GM18873 (cell line): ENCODE data around the gene MTFP1.
"Not testable (repeated sequence)": the region's sequence is repeated elsewhere in the genome, so short reads cannot be mapped to it uniquely, and the experiment has no call there.

Experiments
- ATAC-seq: cut with Tn5 transposase; IDR thresholded peaks from one replicate; pipeline ENCODE4 v1.9.1; 2021; ENCODE audit warnings: mild to moderate bottlenecking, moderate library complexity, moderate number of reproducible peaks; ENCODE audit not compliant: unreplicated experiment, low FRiP score

MTFP1 gene

DNA sequence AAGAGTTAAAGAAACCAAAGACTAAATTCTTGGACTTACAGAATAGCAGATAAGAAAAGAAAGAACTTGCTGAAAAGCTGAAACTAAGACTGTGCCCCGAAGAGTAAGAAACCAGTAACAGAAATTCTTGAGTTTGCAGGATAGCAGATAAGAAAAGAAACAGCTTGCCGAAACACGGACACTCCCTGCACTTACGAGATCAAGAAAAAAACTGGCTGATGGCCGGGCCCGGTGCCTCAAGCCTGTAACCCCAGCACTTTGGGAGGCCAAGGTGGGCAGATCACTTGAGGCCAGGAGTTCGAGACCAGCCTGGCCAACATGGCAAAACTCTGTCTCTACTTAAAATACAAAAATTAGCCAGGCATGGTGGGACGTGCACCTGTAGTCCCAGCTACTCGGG is 25.9 kb downstream of the MTFP1 start:
- not testable (repeated sequence) for ATAC-seq

GRCh38 chr22:30452861-30453260 is 27.3 kb downstream of the MTFP1 start:
- no peak for ATAC-seq

DNA sequence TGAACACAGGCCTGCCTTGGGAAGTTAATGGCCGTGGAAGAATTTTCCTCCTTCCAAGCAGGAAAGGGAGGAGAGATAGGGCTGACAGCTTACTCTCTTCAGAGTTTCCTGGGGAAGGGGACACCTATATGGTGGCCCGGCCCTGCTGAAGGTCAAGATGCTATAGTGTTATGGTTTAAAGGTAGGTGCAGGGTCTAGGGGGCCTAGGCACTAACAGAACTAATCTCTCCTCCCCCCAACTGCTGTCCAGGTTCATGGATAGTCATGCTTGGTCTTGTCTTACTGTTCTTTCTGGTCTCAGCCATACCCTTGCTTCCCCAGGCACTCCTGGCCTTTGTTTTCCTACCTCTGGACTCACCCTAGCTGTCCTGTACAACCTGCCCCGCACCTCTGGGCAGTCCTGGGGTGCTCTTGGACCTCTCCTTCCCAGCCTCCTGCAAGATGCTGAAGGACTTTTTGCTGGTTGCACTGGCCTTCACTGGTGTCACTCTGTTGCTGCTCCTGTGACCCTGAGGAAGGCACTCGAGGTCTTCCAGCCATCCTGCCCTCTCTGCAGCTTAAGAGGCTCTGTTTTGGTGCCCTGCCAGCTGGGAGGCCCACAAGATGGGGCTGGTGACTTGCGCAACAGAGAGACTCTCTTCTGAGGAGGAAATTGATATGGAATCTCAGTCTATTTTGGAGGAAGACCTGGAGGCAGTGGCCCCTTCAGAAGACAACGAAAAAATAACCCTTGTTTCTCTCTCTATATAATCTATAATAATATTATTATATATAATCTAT is 28.4 kb downstream of the MTFP1 start:
- ATAC-seq = no peak

DNA sequence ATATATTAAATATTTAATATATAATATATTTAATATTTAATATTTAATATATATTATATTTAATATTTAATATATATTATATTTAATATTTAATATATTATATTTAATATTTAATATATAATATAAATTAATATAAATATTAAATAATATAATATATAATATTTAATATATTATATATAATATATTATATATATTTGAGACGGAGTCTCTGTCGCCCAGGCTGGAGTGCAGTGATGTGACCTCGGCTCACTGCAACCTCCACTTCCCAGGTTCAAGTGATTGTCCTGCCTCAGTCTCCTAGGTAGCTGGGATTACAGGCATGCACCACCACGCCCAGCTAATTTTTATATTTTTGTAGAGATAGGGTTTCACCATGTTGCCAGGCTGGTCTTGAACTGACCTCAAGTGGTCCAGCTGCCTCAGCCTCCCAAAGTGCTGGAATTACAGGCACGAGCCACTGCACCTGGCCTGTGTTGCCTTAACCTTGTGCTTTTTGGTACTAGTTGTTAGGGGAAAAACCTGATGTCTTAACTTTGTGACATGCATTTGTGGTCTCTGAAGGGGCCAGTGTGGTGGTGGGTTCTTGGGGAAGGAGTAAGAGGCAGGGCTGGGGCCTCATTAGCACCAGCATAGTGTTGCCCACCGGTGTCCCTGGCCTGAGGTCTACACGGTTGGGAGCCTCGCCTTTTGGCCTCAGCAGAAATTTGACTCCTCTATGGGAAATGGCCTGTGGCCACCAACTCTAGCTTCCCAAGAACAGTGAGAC is 29.7 kb downstream of the MTFP1 start:
- no peak for ATAC-seq

GRCh38 chr22:30457981-30458380 is 32.4 kb downstream of the MTFP1 start:
- no peak for ATAC-seq

DNA sequence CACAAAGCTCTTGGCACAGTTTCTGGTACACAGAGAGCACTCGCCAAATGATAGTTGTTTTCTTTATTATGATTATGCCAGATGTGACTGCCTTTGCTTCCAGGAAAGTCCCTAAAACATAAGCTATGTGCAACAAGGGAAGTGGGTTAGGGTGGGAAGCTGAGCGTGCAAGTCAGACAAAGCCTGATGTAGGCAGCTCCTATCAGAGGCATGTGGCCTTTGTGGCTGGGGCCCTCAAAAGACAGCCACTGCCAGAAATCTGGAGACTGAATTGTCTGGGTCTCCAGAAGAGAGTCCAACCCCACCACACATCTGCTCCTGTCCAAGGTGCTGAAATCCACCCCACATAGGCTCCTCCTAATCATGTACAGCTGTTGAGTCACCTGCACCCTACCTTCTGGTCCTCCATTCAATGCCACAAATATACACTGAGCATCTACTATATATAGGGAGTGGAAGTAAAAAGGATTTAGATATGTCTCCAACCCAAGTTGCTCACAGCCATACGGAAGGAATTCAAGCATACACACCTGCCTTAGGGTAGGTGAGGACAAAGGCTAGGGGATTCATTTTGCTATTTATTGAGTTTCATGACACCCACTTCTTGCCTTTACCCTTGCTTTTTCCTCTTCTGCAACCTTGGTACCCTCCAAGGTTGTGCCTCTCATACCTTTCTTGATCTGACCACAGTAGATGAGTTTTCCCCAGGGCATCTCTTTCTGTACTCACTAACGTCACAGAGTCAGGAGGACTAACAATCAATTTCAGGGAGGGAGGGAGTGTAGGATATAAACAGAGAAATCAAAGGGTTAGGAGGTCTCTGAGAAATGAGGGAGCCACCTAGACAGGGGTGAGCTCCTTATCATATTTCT is 33.8 kb downstream of the MTFP1 start:
- ATAC-seq = no peak

DNA sequence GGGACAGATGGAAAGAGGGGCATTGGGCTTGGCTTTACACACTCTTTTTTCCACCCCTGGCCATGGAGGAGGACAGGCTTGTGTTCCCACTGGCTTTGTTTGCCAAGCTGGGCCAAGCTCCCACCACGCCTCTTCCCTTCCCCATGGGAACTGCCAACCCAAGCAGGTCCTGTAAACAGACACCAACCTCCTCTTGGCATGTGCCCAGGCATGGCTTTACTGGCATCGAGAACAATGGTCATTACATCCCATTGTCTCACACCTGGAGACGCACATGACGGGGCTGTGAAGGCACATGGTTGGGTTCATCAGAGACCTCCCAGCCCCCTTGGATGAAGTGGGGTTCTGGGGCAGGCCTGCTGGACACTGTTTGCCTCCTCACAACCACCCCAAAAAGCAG is 34.6 kb downstream of the MTFP1 start:
- ATAC-seq = no peak

DNA sequence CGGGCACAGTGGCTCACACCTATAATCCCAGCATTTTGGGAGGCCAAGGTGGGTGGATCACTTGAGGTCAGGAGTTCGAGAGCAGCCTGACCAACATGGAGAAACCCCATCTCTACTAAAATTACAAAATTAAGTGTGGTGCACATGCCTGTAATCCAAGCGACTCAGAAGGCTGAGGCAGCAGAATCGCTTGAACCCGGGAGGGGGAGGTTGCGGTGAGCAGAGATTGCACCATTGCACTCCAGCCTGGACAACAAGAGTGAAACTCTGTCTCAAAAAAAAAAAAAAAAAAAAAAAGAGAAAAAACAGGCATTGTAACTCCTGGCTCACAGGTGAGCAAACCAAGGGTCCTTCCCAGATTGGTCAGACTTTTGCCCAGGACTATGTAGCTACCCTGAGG is 35.0 kb downstream of the MTFP1 start:
- ATAC-seq = not testable (repeated sequence)

DNA sequence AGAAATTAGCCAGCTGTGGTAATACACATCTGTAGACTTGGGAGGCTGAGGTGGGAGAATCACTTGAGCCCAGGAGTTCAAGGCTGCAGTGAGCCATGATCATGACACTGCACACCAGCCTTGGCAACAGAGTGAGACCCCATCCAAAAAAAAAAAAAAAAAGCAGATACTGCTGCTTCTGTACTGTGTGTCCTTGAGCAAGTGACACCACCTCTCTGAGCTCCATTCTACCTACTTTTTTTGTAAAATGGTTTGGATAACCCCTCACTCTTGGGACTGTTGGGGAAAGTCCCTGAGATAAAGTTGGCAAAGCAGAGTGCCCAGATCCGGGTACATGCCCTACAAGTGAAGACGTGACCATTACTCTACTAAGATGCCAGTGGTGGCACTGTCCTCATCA is 43.6 kb downstream of the MTFP1 start:
- ATAC-seq = no peak

DNA sequence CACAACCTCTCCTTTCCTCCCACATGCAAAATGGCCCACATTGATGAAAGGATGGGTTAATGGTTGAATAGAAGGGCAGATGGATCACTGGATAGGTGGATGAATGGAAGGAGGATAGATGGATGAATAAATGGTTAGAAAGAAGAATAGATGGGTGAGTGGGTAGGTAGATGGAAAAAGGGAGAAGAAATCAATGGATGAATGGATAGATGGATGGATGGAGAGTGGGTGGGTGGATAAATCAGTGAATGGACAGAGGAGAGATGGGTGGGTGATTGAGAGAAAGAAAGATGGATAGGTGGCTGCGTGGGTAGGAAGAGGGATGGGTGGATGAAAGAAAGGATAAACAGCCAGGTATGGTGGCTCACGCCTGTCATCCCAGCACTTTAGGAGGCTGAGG is 45.1 kb downstream of the MTFP1 start:
- ATAC-seq = no peak

- ATAC-seq = no peak
Measured at GRCh38 chr22:30471616-30472318, 46.2 kb downstream of the MTFP1 start, which contains the start of gene SEC14L3. SEC14L3 (minus strand) TSS chr22:30472017; CDS start chr22:30471958, 59 bp downstream.

DNA sequence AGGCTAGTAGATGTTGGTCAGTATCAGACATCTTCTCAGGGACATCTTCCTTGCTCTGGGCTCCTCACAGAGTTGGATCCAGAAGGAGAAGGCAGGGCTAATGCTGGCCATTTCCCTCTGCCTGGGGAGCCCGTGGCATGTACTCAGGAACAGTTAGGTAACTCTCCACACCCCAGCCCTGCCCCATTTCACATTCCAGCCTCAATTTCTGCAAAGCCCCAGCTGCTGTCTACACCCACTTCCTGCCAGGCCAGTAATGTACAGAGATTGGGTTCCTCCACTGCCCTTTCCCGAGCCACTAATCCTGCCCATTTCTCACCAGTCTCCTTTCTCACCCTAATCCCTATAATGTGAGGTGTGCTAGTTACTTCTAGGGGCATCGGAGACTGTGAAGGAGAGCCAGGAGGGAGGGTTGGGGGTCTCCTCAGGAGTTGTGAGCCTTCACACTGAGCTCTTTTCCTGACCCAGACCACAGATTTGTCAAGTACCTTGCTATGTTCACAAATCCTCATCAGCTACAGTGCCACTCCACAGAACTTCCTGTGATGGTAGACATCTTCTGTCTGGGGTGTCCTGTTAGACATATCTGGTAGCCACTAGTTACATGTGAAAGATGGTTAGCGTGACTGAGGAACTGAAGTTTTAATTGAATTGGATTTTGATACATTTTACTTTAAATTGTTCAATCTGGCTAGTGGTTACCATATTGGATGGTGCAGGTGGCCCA is 47.6 kb downstream of the MTFP1 start:
- no peak for ATAC-seq

DNA sequence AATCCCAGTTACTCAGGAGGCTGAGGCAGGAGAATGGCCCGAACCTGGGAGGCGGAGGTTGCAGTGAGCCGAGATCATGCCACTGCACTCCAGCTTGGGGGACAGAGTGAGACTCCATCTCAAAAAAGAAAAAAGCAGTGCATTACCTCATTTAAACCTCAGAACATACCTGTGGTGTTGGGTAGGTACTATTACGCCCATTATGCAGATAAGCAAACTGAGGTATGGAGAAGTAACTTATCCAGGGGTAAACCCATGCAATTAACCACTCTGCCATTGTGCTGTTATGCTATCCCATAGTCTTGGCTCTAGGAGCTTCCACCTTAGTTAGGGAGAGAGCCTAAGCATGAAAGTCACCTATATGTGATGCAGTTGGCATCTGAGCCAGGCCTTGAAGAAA is 48.6 kb downstream of the MTFP1 start:
- ATAC-seq = no peak

DNA sequence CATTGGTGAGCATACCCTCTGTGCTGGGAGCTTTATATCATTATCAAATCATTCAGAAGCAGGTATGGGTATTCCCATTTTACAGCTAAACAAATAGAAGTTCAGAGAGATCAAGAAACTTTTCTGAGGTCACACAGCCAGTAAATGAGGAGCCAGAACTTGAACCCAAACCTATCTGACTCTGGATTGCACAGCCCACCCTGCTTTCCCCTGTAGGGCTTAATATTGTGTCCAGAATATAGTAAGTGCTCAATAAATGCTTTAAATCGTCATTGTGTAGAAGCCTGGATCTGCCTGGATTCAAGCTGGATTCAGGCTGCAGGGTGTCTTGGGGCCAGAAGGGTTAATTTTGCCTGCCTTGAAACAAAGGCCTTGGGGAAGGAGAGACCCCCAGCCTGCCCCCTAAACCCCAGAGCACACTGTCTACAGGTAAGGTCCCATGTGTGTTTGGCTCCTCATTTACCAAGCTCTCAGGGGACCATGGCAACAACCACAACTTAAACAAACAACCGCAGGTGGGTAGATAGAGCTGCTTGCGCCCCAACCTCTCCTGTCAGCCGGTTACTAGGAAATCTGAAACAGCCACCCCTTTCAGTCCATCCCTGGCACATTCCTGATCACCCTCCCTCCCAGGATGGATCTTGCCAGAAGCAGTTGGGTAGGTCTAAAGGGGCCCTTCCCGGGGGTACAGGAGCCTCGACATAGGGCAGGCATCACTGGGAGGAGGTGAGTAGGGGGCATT is 49.3 kb downstream of the MTFP1 start:
- no peak for ATAC-seq
